Non-pigmented ciliary epithelial cell (primary cell): ENCODE data around the gene DLG2.
"Not testable (repeated sequence)": the region's sequence is repeated elsewhere in the genome, so short reads cannot be mapped to it uniquely, and the experiment has no call there.

Experiments
- DNase-seq: peaks from one replicate; pipeline ENCODE4 v3.0.0-alpha.2; 2010; ENCODE audit warnings: low read depth

The DLG2 gene

DNA sequence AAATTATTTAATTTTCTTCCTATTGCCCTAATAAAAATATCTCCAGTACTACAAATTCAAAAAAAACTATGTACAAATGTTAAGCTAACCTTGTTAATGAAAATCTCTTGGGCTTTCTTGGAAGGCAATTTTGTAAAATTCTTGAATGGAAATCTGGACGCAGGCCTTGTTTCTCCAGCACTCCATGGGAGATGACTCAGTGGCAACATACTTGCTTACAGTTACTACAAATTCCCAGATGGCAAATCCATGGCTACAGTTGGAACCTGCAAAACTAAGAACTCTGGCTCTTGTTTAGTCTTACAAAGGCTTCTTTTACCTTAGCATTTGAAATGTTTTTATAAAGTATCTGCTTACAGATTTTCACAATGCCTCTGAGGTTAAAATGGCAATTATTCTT lies 725.2 kb downstream of the DLG2 start:
- no peak for DNase-seq

DNA sequence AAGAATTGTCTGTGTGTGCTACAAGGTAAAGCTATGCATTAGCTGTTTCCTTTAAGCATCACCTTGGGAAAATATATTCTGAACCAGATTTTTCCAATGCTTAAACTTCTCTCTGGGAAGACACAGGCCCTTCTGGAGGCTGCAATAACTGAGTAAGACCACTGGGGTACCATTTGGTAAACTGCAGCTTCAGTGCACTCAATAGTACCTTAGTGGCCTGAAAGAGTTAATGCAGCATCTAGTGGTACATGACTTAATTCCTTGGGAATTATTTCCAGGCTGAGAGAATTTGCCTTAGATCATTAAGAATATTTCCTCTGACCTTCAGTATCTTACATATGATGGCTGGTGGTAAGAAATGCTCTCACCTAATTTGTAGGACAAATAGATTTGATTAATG lies 727.4 kb downstream of the DLG2 start:
- DNase-seq = no peak

DNA sequence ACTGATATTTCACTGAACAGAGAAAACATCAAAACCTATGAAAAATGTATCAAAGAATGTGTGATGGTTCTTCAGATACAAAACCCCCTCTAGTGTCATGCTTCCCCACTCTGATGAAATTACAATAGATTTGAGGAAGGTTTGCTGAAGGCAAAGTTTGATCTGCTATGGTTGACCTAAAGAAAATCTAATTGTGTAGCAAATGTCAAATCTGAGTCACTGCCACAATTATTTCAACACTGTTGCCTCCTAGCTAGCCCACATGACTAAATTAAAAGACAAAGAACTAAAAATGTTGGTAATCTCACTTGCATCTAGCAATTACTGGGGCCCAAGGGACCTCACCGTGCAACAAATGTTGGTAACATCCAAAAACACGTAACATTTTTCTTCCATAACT lies 728.0 kb downstream of the DLG2 start:
- no peak for DNase-seq

- no peak for DNase-seq
These were observed 732.5 kb downstream of the DLG2 start for GRCh38 chr11:84894666-84895065.

GRCh38 chr11:84890676-84891075 lies 736.5 kb downstream of the DLG2 start:
- DNase-seq = no peak

DNA sequence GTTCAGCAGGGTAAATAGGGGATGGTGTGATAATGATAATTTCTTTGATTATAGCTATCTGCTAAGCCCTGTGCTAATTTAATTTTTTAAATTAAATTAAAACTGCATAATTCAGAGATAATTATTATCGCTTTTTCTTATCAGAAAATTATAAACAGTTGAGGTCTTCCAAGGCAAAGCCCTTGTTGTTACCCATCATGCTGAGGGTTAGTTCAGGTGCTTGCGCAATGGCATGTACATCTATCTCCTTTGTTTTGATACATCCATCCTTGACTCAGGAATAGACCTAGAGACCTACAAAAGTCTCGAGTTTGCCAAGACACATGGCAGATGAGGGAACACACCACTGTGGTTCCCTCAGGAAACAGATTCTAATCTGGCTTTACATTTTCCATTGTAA lies 737.6 kb downstream of the DLG2 start:
- no peak for DNase-seq

DNA sequence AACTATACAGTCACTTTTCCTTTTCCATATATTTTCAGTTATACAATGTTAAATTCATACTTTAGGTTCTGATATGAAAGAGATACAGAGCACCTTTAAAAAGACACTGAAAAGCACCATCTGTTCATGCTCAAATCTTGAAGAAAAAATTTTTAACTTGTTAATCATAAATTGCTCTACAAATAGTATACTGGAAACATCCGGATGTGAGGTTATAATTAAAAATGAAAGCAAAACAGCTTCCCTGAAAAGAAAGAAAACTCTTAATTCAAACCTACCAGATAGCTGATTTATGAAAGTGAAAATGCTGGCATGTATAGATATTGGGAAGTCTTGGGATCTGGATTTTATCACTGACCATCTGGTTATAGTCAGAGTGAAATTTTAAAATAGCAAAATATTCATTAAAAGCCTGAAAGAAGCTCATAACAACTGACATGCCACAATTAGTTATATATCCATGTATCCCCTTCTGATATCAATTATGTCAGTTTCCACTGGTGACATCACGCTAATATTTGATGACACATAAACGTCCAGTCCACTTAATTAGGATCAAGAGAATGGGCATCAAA lies 740.0 kb downstream of the DLG2 start:
- DNase-seq = no peak

DNA sequence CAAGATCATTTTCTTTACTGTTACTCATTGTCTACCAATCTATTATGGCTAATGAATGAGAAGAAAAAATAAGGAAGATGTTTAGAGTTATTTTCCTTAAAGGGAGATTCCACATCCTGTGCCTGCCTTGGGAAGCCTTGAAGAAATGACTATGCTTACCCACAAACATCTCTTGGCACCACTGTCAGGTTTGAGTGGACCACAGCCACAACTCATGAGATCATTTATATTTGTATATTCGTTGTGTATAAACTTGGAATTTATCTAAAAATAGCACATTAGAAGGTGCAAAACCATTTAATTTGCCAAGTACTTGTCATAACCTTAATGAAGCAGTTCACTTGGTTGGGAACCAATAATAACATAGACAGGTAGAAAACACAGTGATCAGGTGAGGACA lies 740.8 kb downstream of the DLG2 start:
- no peak for DNase-seq

GRCh38 chr11:84884836-84885235 lies 742.3 kb downstream of the DLG2 start:
- DNase-seq = no peak

DNA sequence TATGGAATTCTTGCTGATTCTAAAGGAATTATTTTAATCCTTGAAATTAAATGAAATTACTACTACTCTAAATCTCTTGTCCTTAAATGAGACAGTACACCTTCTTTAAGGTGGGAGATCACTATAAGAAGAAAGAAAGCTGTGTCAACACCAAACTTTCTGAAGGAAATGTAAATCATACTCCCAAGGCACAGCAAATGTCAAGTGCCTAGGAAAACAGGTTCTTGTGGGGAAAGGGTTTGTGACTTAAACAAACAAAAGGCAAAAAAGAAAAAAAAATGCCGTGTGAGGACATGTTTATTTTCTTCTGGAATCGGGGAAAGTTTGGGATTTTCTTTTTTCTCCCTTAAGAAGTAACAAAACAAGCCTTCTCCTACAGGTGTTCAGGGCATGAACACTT lies 745.1 kb downstream of the DLG2 start:
- no peak for DNase-seq

DNA sequence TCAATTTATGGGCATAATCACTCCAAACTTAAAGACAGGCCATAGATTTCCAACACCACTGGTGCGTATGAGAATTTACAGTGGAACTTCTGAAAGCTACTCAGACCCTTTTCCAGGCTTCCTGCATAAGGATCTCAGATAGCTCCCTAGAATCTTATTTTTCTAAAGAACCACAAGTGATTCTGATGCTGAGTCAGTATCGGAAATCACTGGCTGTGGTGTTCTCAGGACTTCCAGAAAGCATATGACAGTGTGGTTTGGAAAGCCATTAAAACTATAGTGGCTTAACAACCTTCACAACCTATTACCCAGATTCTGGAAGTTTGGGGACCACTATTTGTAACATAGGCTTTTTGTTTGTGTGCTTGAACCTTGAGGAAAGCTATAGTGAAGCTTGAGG lies 756.0 kb downstream of the DLG2 start:
- DNase-seq = no peak

GRCh38 chr11:84870486-84870885 lies 756.7 kb downstream of the DLG2 start:
- DNase-seq = no peak

DNA sequence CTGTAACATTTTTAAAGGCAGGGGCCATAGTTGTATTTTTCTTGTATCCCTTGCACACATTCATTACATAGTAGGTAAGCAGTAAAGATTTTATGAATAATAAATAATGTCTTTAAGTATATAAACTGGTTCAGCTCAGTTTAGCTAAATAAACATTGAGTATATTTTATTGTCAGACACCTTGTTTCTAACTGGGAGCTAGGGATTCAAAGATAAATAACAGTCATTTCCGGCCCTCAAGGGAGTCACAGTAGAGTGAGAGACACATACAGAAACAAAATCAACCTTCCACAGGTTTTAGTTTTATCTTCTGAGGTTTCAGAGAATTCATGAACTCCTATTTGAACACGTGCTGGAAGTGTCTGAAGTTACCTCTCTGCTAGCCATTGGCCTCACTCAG lies 760.2 kb downstream of the DLG2 start:
- no peak for DNase-seq

GRCh38 chr11:84865791-84866535 lies 761.2 kb downstream of the DLG2 start:
- no peak for DNase-seq

DNA sequence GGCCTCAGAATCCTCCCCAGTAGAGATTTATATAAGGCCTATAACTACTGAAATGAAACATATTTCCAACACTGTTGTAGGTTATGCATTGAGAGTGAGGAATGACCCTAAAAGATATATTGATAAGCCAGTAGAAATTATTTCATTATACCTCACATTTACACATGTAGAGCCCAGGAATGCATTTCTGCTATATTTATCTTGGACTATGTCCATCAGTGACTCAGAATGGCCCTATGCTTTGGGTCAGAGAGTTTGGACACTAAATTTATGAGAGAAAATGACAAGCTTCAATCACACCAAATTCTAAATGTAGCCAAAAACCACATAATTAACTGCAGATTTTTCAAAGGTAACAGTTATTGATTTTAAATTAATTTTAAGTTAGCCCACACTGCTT lies 761.9 kb downstream of the DLG2 start:
- DNase-seq = no peak

DNA sequence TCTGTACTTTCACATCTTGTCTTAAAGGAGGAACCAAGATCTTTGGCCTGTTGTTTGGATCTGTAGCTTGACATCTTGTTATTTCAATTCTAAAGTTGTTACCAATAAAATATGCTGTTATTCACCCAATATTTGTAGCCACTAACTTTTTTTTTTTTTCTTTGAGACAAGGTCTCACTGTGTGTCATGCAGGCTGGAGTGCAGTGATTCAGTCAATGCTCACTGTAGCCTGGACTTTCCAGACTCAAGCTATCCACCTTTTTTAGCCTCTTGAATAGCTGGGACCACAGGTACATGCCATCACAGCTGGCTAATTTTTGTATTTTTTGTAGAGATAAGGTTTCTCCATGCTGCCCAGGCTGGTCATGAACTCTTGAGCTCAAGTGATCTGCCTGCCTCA lies 769.4 kb downstream of the DLG2 start:
- no peak for DNase-seq

- no peak for DNase-seq
These were observed 771.5 kb downstream of the DLG2 start for GRCh38 chr11:84855508-84856245.

DNA sequence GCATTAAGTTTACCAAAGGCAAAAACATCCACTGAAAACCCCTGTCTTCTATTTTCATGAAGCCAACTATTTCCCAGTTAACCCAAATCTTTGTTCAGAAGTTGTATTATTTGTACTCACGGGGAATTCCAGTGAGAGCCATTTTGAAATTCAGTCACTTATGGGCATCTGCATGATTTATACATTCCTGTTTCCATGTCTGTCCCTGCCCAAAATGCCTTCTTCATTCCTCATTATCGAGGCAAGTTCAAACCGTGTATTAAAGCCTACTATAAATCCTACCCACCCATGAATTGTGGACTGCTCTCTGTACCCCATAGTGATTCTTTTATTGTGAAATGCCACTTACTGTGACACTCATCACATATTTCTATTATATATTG lies 772.7 kb downstream of the DLG2 start:
- no peak for DNase-seq

GRCh38 chr11:84853841-84854497 lies 773.2 kb downstream of the DLG2 start:
- no peak for DNase-seq

- DNase-seq = no peak
These were observed 779.3 kb downstream of the DLG2 start for GRCh38 chr11:84847842-84848241.

GRCh38 chr11:84840201-84840600 lies 786.9 kb downstream of the DLG2 start:
- not testable (repeated sequence) for DNase-seq

- no peak for DNase-seq
These were observed 789.6 kb downstream of the DLG2 start for GRCh38 chr11:84837402-84838069.
